ENCODE measurements around the gene RIPOR3. TPM values are rescaled to one million over a fixed set of nuclear protein-coding genes. Genes with fewer than 3 reads are reported as not detected.
A peak's percentile ranks its signal among the peaks of the same experiment; 100 is the strongest.

The RIPOR3 gene
- total RNA-seq, 3 donors from 2014 or later (not counting 1 experiment from before 2014, with no cell fraction given) = 0.45 TPM; not detected in 2

DNA sequence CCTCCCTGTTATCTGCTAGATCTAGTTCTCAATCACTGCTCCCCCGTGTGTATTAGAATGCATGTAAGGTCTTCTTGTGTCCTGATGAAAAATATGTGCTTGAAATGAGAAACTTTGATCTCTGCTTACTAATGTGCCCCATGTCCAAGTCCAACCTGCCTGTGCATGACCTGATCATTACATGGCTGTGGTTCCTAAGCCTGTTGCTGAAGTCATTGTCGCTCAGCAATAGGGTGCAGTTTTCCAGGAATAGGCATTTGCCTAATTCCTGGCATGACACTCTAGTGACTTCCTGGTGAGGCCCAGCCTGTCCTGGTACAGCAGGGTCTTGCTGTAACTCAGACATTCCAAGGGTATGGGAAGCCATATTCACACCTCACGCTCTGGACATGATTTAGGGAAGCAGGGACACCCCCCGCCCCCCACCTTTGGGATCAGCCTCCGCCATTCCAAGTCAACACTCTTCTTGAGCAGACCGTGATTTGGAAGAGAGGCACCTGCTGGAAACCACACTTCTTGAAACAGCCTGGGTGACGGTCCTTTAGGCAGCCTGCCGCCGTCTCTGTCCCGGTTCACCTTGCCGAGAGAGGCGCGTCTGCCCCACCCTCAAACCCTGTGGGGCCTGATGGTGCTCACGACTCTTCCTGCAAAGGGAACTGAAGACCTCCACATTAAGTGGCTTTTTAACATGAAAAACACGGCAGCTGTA lies 107.7 kb downstream of the RIPOR3 start:
- TF ChIP-seq, protein P1, sequence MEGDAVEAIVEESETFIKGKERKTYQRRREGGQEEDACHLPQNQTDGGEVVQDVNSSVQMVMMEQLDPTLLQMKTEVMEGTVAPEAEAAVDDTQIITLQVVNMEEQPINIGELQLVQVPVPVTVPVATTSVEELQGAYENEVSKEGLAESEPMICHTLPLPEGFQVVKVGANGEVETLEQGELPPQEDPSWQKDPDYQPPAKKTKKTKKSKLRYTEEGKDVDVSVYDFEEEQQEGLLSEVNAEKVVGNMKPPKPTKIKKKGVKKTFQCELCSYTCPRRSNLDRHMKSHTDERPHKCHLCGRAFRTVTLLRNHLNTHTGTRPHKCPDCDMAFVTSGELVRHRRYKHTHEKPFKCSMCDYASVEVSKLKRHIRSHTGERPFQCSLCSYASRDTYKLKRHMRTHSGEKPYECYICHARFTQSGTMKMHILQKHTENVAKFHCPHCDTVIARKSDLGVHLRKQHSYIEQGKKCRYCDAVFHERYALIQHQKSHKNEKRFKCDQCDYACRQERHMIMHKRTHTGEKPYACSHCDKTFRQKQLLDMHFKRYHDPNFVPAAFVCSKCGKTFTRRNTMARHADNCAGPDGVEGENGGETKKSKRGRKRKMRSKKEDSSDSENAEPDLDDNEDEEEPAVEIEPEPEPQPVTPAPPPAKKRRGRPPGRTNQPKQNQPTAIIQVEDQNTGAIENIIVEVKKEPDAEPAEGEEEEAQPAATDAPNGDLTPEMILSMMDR (IDR thresholded peaks at IDR 0.05) = no peak
- Histone ChIP-seq H3K4me1 (ENCODE audit: control insufficient read depth, insufficient read depth, low read length) (no peaks in the 10 kb centered on the region), H3K27ac (ENCODE audit: low read length) (no peak overlapping the region), H3K4me3 (ENCODE audit: low read length) (no peak overlapping the region), H3K27me3 (ENCODE audit: control insufficient read depth, insufficient read depth, low read length) (no peaks in the 10 kb centered on the region), H3K36me3 (ENCODE audit: control insufficient read depth, insufficient read depth, low read length) (peaks cover 75% of the 10 kb centered on the region), H3K9me3 (ENCODE audit: control insufficient read depth, insufficient read depth, low read length) (no peaks in the 10 kb centered on the region)
- Mint-ChIP-seq H3K9me3 (no peaks in the 10 kb centered on the region), H3K4me3 (no peak overlapping the region), H3K27ac (no peak overlapping the region), H3K4me1 (peaks cover 0 to 11% of the 10 kb centered on the region in 2 donors), H3K27me3 (ENCODE audit: low read depth in 2 of 2) (no peaks in the 10 kb centered on the region), H3K36me3 (peaks cover 7% of the 10 kb centered on the region)
- no peak for ATAC-seq
- no peak for DNase-seq
- intact Hi-C loops (cut with micrococcal nuclease) = no loop called here
- WGBS (ENCODE audit: insufficient coverage) = 96% methylated on average over 15 of the region's 15 CpGs

DNA sequence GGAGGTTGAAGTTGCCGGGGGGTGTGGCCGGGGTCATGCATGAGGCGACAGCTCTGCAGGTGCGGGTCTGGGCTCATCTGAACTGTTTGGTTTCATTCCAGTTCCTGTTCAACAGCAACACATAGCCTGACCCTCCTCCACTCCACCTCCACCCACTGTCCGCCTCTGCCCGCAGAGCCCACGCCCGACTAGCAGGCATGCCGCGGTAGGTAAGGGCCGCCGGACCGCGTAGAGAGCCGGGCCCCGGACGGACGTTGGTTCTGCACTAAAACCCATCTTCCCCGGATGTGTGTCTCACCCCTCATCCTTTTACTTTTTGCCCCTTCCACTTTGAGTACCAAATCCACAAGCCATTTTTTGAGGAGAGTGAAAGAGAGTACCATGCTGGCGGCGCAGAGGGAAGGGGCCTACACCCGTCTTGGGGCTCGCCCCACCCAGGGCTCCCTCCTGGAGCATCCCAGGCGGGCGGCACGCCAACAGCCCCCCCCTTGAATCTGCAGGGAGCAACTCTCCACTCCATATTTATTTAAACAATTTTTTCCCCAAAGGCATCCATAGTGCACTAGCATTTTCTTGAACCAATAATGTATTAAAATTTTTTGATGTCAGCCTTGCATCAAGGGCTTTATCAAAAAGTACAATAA lies 108.6 kb downstream of the RIPOR3 start:
- TF ChIP-seq, protein P1 (IDR thresholded peaks at IDR 0.05) = no peak
- no peaks in the 10 kb centered on the region for H3K9me3 Mint-ChIP-seq
- H3K27me3 Mint-ChIP-seq (ENCODE audit: low read depth in 2 of 2) = no peaks in the 10 kb centered on the region
- H3K9me3 ChIP-seq (ENCODE audit: control insufficient read depth, insufficient read depth, low read length) = no peaks in the 10 kb centered on the region
- DNase-seq (no peak), ATAC-seq (no peak)
- H3K36me3 ChIP-seq (ENCODE audit: control insufficient read depth, insufficient read depth, low read length) = peaks cover 84% of the 10 kb centered on the region
- WGBS (ENCODE audit: insufficient coverage) = 77% methylated on average over 26 of the region's 26 CpGs
- no peak overlapping the region for H3K4me3 ChIP-seq (ENCODE audit: low read length)
- H3K4me3 Mint-ChIP-seq = no peak overlapping the region
- intact Hi-C loops (cut with micrococcal nuclease) = no loop called here
- peak overlapping the region in 1 of 2 donors; percentile 31 for H3K27ac Mint-ChIP-seq
- peaks cover 0 to 5% of the 10 kb centered on the region in 2 donors for H3K4me1 Mint-ChIP-seq
- H3K27ac ChIP-seq (ENCODE audit: low read length) = no peak overlapping the region
- no peaks in the 10 kb centered on the region for H3K27me3 ChIP-seq (ENCODE audit: control insufficient read depth, insufficient read depth, low read length)
- H3K36me3 Mint-ChIP-seq = peaks cover 7% of the 10 kb centered on the region
- no peaks in the 10 kb centered on the region for H3K4me1 ChIP-seq (ENCODE audit: control insufficient read depth, insufficient read depth, low read length)

DNA sequence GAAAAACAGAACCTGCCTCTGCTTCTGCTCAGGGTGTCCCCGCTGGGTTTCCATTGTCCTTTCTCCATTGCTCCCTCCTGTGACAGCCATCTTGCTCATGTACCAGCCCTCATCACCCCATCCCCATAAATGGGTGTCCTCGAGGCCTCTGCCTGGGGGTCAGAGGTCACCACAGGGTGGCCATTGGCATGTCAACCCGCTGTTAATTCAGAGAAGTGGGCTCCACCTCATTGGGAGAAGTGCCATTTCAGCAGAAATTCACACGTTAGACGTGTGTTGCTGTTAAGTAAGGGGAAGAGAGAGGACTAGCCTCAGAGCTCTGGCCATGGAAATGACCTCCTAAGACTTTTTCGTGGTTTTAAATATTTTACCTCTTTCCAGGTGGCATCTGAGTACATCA lies 109.2 kb downstream of the RIPOR3 start:
- 86% methylated on average over 5 of the region's 6 CpGs for WGBS (ENCODE audit: insufficient coverage)
- Mint-ChIP-seq H3K27ac (no peak overlapping the region), H3K36me3 (peaks cover 7% of the 10 kb centered on the region), H3K4me1 (peaks cover 0 to 5% of the 10 kb centered on the region in 2 donors), H3K4me3 (no peak overlapping the region), H3K9me3 (no peaks in the 10 kb centered on the region), H3K27me3 (ENCODE audit: low read depth in 2 of 2) (no peaks in the 10 kb centered on the region)
- TF ChIP-seq, protein P1 (IDR thresholded peaks at IDR 0.05) = no peak
- H3K9me3 ChIP-seq (ENCODE audit: control insufficient read depth, insufficient read depth, low read length) = no peaks in the 10 kb centered on the region
- intact Hi-C loops (cut with micrococcal nuclease) = no loop called here
- ATAC-seq (no peak), DNase-seq (no peak)
- H3K27me3 ChIP-seq (ENCODE audit: control insufficient read depth, insufficient read depth, low read length) = no peaks in the 10 kb centered on the region
- H3K4me3 ChIP-seq (ENCODE audit: low read length) = no peak overlapping the region
- H3K36me3 ChIP-seq (ENCODE audit: control insufficient read depth, insufficient read depth, low read length) = peaks cover 89% of the 10 kb centered on the region
- H3K4me1 ChIP-seq (ENCODE audit: control insufficient read depth, insufficient read depth, low read length) = no peaks in the 10 kb centered on the region
- peak overlapping the region; percentile 22 for H3K27ac ChIP-seq (ENCODE audit: low read length)

All from natural killer cell (primary cell).